GM21576 (cell line): Measurements from ENCODE around the gene GTSF1L.

Source experiments
- ATAC-seq: cut with Tn5 transposase; IDR thresholded peaks from one replicate; pipeline ENCODE4 v1.9.1; 2021; ENCODE audit warnings: mild to moderate bottlenecking, moderate library complexity; ENCODE audit not compliant: unreplicated experiment

The GTSF1L gene

DNA sequence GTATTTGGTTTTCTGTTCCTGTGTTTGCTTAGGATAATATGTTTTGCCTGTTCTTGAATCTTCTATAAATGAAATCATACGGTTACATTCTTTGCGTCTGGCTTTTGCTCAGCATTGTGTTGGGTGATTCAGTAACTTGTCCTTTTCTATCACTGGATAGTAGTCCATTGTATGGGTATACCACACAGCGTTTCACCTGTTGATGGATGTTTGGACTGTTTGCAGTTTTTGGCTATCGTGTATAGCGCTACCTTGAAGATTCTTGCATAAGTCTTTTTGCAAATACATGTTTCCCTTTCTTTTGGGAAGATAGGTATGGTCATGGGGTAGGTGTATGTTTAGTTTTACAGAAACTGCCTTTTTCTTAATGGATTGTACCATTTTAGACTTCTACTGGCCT lies 50.4 kb downstream of the GTSF1L start:
- ATAC-seq, result no peak
